ENCODE data around the gene CCL28.

GRCh38 chr5:43409809-43410271 is 2.4 kb downstream of the CCL28 start:
- TF ChIP-seq CTCF (IDR thresholded peaks at IDR 0.05) (no peak), POLR2AphosphoS5 (IDR thresholded peaks at IDR 0.05) (peak in 1 of 3 donors; percentile 81), POLR2A (IDR thresholded peaks at IDR 0.05) (no peak), EP300 (IDR thresholded peaks at IDR 0.05; ENCODE audit: low read depth) (no peak)

Data from transverse colon (tissue), 4 donors.